AG10803 (cell line): Measurements from ENCODE around the gene NUB1.

ENCODE experiments used
- DNase-seq: peaks from one replicate; pipeline ENCODE4 v3.0.0; 2010; ENCODE audit warnings: low read depth
- H3K4me3 ChIP-seq: 2 replicates; pipeline ENCODE4 v1.5.1; 2011; ENCODE audit warnings: mild to moderate bottlenecking, low read length, control low read depth
- TF ChIP-seq, protein P1 (sequence below): conservative IDR thresholded peaks from 2 replicates; pipeline ENCODE4 v1.5.1; 2011; ENCODE audit warnings: mild to moderate bottlenecking, low read length, control low read depth, inconsistent platforms

Gene NUB1

DNA sequence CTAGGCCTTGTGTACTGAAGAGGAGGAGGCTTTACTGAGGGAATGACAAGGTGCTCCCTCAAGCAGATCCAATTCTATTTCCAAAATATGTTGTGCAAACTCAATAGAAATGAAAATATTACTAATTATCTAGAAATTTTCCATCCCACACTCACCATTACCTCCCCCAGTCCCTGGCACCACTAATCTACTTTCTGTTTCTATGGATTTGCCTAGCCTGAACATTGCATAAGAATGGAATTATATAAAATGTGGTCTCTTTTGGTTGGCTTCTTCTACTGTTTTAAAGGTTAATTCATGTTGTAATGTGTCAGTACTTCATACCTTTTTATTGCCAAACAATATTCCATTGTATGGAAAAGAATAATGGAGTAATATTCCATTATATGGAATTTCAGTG lies 18.7 kb upstream of the NUB1 start:
- TF ChIP-seq, protein P1, sequence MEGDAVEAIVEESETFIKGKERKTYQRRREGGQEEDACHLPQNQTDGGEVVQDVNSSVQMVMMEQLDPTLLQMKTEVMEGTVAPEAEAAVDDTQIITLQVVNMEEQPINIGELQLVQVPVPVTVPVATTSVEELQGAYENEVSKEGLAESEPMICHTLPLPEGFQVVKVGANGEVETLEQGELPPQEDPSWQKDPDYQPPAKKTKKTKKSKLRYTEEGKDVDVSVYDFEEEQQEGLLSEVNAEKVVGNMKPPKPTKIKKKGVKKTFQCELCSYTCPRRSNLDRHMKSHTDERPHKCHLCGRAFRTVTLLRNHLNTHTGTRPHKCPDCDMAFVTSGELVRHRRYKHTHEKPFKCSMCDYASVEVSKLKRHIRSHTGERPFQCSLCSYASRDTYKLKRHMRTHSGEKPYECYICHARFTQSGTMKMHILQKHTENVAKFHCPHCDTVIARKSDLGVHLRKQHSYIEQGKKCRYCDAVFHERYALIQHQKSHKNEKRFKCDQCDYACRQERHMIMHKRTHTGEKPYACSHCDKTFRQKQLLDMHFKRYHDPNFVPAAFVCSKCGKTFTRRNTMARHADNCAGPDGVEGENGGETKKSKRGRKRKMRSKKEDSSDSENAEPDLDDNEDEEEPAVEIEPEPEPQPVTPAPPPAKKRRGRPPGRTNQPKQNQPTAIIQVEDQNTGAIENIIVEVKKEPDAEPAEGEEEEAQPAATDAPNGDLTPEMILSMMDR: no peak
- H3K4me3 ChIP-seq: no peak overlapping the region
- no peak for DNase-seq

DNA sequence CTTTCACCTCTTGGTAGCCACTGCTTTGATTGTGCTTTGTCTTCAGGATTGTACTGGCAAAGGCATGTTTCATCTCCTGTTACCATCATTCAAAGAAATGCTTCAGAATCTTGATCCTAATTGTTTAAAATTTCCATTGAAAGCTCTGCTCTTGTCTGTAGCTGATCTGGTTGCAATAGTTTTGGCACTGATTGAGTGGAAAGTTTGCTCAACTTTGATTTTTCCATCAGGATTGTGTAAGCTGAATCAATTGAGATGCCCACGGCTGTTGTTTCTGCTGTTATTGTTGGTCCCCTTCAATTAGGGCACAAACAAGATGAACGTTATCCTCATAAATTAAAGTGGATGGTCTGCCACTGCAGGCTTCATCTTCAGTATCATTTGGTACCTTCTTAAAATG lies 14.6 kb upstream of the NUB1 start:
- DNase-seq: no peak
- H3K4me3 ChIP-seq: no peak overlapping the region
- TF ChIP-seq, protein P1: no peak

GRCh38 chr7:151327659-151328058 lies 14.0 kb upstream of the NUB1 start:
- no peak overlapping the region for H3K4me3 ChIP-seq
- TF ChIP-seq, protein P1: no peak
- no peak for DNase-seq

DNA sequence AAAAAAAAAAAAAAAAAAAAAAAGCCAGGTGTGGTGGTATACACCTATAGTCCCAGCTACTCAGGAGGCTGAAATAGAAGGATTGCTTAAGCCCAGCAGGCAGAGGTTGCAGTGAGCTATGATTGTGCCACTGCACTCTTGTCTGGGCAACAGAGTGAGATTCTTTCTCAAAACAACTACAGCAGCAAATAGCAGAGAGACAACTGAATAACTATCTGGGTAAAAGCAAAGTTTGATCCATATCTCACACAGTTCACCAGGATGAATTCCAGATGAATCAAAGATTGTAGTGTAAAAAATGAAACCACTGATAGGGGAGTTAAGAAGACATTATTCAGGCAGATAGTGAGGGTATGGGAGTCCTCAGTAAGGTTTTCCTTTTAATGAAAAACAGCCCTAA lies 11.4 kb upstream of the NUB1 start:
- DNase-seq: no peak
- no peak overlapping the region for H3K4me3 ChIP-seq
- TF ChIP-seq, protein P1: no peak

GRCh38 chr7:151330661-151331060 lies 11.0 kb upstream of the NUB1 start:
- no peak overlapping the region for H3K4me3 ChIP-seq
- no peak for DNase-seq
- TF ChIP-seq, protein P1: no peak

- H3K4me3 ChIP-seq: no peak overlapping the region
- no peak for DNase-seq
- TF ChIP-seq, protein P1: no peak
Measured at GRCh38 chr7:151334628-151335027, 7.0 kb upstream of the NUB1 start.

DNA sequence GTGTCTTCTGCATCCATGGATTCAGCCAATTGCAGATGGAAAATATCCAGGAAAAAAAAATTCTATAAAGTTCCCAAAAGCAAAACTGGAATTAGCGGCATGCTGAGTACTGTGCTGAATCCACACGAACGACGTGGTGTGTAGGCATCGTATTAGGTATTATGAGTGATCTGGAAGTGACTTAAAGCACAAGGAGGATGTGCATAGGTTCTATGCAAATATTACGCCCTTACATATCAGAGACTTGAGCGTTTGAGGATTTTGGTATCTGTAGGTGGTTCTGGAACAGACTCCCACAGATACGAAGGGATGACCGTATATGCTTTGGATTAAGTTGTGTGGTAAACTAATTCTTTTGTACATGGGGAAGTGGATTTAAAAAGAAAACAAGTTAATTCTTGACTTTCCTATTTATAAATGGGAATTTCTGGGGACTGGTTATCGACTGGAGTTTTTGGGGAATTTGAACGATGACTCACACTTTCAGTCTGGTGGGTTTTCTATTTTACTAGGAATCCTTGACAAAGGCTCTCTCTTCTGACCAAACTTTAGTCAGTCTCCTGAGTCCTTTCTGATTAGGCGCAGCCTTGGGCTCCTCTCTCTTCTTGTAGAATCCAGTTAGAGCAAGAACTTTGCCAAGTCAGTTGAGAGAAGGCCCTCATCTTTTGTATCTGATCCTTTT lies 5.4 kb upstream of the NUB1 start:
- DNase-seq: no peak

More for the DNA sequence above, 5.4 kb upstream of the NUB1 start:
- H3K4me3 ChIP-seq: no peak overlapping the region
- TF ChIP-seq, protein P1: no peak
